Neural crest cell (in vitro differentiated cells): ENCODE measurements around the gene PCED1B. TPM values are rescaled to one million over a fixed set of nuclear protein-coding genes. Genes with fewer than 3 reads are reported as not detected.
"Not testable (repeated sequence)": the region's sequence is repeated elsewhere in the genome, so short reads cannot be mapped to it uniquely, and the experiment has no call there.

Experiments used
- DNase-seq: peaks from one replicate; pipeline ENCODE4 v3.0.0; 2021; ENCODE audit warnings: low read depth, mixed read lengths, low spot score
- H3K27ac Mint-ChIP-seq: one replicate; pipeline ENCODE4 v1.8.0; 2021; ENCODE audit warnings: mild to moderate bottlenecking, mixed read lengths; ENCODE audit not compliant: unreplicated experiment
- H3K27me3 Mint-ChIP-seq: 2 replicates; pipeline ENCODE4 v1.8.0; 2021; ENCODE audit warnings: low read depth, mild to moderate bottlenecking, mixed read lengths
- H3K36me3 Mint-ChIP-seq: 2 replicates; pipeline ENCODE4 v1.8.0; 2021; ENCODE audit warnings: low read depth, mild to moderate bottlenecking, mixed read lengths
- H3K4me1 Mint-ChIP-seq: 2 replicates; pipeline ENCODE4 v1.8.0; 2021; ENCODE audit warnings: mixed read lengths
- H3K4me3 Mint-ChIP-seq: one replicate; pipeline ENCODE4 v1.8.0; 2021; ENCODE audit warnings: mild to moderate bottlenecking, mixed read lengths
- H3K9me3 Mint-ChIP-seq: 2 replicates; pipeline ENCODE4 v1.8.0; 2021; ENCODE audit warnings: mixed read lengths
- microRNA-seq: library from miRNA; unstranded; fragments of <30 nt; microRNA quantifications from one replicate; pipeline ENCODE4, GENCODE V29; 2020
- total RNA-seq: library from RNA; stranded (reverse); gene quantifications from 2 replicates; pipeline ENCODE4 v1.2.1, GENCODE V29; 2021
- TF ChIP-seq, protein P1 (sequence below): fragments of 200-600 bp; sonication (generic); conservative IDR thresholded peaks from 2 replicates; pipeline ENCODE4 v1.5.0; 2021; ENCODE audit warnings: antibody characterized with exemption, mild to moderate bottlenecking

The PCED1B gene
- total RNA-seq, 1 donor from 2014 or later, result 0.47 TPM

DNA sequence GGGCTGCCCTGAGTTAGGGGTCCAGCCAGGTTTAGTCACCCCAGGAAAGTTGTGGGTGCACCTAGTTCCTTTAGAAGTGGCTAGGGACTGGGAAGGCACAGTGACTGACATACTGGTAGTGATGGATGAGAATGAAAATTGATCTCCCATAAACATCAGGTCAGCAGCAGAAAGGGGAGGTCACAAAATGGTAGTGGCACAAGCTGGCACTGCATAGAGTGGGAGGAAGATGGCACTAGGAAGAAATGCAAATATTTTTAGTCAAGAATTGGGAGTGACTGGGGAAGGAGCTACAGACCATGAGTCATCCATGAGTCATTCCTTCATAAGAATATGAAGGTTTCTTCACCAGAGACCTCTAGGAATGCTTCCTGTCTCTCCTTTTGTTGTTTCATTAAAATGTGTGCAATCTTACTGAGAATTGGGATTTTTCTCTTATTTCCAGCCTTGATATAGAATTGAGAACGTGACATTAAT is 198.6 kb downstream of the PCED1B start:
- Mint-ChIP-seq H3K27me3 (no peaks in the 10 kb centered on the region), H3K4me1 (peaks cover 10% of the 10 kb centered on the region), H3K9me3 (no peaks in the 10 kb centered on the region), H3K27ac (no peak overlapping the region), H3K36me3 (no peaks in the 10 kb centered on the region), H3K4me3 (no peak overlapping the region)
- no peak for DNase-seq
- TF ChIP-seq, protein P1, sequence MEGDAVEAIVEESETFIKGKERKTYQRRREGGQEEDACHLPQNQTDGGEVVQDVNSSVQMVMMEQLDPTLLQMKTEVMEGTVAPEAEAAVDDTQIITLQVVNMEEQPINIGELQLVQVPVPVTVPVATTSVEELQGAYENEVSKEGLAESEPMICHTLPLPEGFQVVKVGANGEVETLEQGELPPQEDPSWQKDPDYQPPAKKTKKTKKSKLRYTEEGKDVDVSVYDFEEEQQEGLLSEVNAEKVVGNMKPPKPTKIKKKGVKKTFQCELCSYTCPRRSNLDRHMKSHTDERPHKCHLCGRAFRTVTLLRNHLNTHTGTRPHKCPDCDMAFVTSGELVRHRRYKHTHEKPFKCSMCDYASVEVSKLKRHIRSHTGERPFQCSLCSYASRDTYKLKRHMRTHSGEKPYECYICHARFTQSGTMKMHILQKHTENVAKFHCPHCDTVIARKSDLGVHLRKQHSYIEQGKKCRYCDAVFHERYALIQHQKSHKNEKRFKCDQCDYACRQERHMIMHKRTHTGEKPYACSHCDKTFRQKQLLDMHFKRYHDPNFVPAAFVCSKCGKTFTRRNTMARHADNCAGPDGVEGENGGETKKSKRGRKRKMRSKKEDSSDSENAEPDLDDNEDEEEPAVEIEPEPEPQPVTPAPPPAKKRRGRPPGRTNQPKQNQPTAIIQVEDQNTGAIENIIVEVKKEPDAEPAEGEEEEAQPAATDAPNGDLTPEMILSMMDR, result no peak

DNA sequence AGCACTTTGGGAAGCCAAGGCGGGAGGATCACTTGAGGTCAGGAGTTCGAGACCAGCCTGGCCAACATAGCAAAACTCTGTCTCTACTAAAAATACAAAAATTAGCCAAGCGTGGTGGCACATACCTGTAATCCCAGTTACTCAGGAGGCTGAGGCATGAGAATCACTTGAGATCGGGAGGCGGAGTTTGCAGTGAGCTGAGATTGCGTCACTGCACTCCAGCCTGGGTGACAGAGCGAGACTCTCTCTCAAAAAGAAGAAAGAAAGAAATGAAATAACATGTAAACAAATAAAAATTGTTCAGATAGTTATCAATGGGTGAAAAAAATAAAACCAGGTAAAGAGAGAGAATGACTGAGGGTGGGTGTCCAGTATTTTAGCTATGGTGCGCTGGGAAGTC is 200.3 kb downstream of the PCED1B start:
- not testable (repeated sequence) for H3K4me3 Mint-ChIP-seq, H3K36me3 Mint-ChIP-seq, H3K4me1 Mint-ChIP-seq, H3K27me3 Mint-ChIP-seq, DNase-seq, H3K27ac Mint-ChIP-seq, H3K9me3 Mint-ChIP-seq

DNA sequence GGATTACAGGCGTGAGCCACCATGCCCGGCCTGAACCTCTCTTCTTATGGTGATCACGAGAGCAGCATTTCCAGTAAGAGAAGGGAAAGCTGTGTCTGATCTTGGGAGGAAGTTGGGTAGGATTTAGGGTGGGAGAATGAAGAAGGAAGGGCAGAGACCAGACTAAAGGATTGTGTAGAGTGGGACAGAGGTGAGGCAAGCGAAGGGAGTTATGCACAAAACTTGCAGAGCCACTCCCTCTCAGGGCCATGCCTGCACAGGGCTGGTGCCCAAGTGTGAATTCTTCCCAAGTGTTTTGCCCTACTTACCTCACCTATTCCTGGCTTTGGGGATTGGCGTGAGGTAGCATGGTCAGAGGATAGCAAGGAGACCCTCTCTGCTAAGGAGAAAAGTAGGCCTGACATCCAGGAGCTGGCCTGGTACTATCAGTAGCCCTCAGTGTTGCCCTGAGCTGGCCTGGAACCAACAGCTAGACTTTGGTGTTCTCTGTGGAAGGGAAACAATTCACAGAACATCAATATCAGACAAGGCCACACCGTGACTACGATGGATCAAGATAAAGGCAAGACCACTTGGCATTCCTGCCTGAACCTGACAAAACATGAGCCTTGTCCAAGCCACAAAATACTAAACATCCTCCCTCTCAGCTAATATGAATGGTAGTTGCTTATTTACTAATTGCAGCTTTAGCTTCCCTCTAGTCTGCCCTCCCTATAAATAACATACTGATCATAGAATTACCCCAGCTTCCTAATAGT is 201.3 kb downstream of the PCED1B start:
- DNase-seq, result no peak
- no peaks in the 10 kb centered on the region for H3K36me3 Mint-ChIP-seq
- TF ChIP-seq, protein P1, result no peak
- H3K9me3 Mint-ChIP-seq, result no peaks in the 10 kb centered on the region
- H3K27ac Mint-ChIP-seq, result no peak overlapping the region
- H3K27me3 Mint-ChIP-seq, result no peaks in the 10 kb centered on the region
- peaks cover 5% of the 10 kb centered on the region for H3K4me1 Mint-ChIP-seq
- H3K4me3 Mint-ChIP-seq, result no peak overlapping the region

DNA sequence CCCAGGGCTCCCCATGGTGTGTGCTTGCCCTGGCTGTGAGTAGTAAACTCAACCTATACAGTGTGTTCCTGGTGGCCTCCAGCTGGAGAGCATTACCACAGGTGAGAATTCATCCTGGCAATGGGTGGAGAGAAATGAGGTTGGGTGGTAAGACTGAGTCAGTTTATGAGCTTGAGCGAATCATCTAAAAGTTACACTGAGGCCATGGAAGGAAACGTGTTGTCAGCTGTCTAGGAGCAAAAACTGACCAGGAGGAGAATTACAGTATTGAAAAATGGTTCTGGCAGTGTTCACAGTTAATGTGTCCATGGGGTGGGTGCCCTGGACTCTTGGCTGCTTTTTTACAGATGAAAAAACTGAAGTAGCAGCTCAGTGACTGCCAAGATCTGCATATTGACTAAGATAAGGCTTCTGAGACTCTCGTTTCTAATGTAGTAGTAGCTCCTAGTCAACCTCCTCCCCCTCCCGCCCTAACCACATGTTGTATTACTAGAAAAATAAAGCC is 202.3 kb downstream of the PCED1B start:
- peaks cover 6% of the 10 kb centered on the region for H3K4me1 Mint-ChIP-seq
- no peak overlapping the region for H3K27ac Mint-ChIP-seq
- no peaks in the 10 kb centered on the region for H3K9me3 Mint-ChIP-seq
- TF ChIP-seq, protein P1, result no peak
- no peak for DNase-seq
- no peaks in the 10 kb centered on the region for H3K27me3 Mint-ChIP-seq
- no peak overlapping the region for H3K4me3 Mint-ChIP-seq
- H3K36me3 Mint-ChIP-seq, result no peaks in the 10 kb centered on the region

DNA sequence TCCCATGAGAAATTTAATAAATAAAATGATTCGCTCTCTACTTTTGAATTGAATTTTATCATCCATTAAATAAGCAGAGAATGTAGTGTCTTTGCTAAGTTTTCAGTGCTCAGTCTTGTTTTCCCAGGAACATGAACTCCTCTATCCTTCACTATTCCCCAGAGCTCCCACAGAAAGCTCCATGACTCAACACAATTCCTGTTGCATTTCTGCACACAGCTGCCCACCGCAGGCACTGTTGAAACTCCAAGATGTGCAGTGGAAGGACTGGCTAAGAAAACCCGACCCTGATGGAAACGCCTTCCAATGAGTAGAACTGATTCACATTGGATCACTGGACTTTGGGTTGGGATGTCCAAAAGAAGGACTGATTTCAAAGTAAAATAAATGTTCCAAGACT is 202.8 kb downstream of the PCED1B start:
- TF ChIP-seq, protein P1, result no peak
- H3K36me3 Mint-ChIP-seq, result no peaks in the 10 kb centered on the region
- no peak for DNase-seq
- H3K9me3 Mint-ChIP-seq, result no peaks in the 10 kb centered on the region
- no peaks in the 10 kb centered on the region for H3K27me3 Mint-ChIP-seq
- no peak overlapping the region for H3K27ac Mint-ChIP-seq
- H3K4me3 Mint-ChIP-seq, result no peak overlapping the region
- H3K4me1 Mint-ChIP-seq, result peaks cover 7% of the 10 kb centered on the region

Small RNA genes within 50 kb of the gene (microRNA-seq; reads per million reads assigned to microRNA genes)
- gene MIR4698, result not detected

Other genes with a start within 250 kb of the PCED1B start
- gene AMIGO2, start 338 bp downstream of the PCED1B start, total RNA-seq, result 4.8 and 5.4 TPM in 2 replicates